ENCODE results near the gene SH2D6.

- TF ChIP-seq JUND (IDR thresholded peaks at IDR 0.05) = no peak
- TF ChIP-seq, protein P1, sequence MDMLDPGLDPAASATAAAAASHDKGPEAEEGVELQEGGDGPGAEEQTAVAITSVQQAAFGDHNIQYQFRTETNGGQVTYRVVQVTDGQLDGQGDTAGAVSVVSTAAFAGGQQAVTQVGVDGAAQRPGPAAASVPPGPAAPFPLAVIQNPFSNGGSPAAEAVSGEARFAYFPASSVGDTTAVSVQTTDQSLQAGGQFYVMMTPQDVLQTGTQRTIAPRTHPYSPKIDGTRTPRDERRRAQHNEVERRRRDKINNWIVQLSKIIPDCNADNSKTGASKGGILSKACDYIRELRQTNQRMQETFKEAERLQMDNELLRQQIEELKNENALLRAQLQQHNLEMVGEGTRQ (IDR thresholded peaks at IDR 0.05; ENCODE audit: borderline replicate concordance, low read depth, low read length) = no peak
- TF ChIP-seq, protein P2, sequence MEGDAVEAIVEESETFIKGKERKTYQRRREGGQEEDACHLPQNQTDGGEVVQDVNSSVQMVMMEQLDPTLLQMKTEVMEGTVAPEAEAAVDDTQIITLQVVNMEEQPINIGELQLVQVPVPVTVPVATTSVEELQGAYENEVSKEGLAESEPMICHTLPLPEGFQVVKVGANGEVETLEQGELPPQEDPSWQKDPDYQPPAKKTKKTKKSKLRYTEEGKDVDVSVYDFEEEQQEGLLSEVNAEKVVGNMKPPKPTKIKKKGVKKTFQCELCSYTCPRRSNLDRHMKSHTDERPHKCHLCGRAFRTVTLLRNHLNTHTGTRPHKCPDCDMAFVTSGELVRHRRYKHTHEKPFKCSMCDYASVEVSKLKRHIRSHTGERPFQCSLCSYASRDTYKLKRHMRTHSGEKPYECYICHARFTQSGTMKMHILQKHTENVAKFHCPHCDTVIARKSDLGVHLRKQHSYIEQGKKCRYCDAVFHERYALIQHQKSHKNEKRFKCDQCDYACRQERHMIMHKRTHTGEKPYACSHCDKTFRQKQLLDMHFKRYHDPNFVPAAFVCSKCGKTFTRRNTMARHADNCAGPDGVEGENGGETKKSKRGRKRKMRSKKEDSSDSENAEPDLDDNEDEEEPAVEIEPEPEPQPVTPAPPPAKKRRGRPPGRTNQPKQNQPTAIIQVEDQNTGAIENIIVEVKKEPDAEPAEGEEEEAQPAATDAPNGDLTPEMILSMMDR (IDR thresholded peaks at IDR 0.05) = no peak
- TF ChIP-seq PBX3 (IDR thresholded peaks at IDR 0.05) = no peak
- TF ChIP-seq EP300 (IDR thresholded peaks at IDR 0.05; ENCODE audit: borderline replicate concordance in 1 of 2, low read depth in 1 of 2, low read length in 1 of 2) = no peak
- TF ChIP-seq POLR2AphosphoS5 (IDR thresholded peaks at IDR 0.05; ENCODE audit: low read depth, low read length) = no peak
- no peak for TF ChIP-seq RAD21 (IDR thresholded peaks at IDR 0.05; ENCODE audit: low read length)
- TF ChIP-seq TEAD4 (IDR thresholded peaks at IDR 0.05; ENCODE audit: borderline replicate concordance, insufficient read depth) = no peak
These were observed 8.9 kb downstream of the SH2D6 start for GRCh38 chr2:85427300-85427835.

Data from SK-N-SH (cell line).